Measurements from ENCODE around the gene NUPR2. TPM values are rescaled to one million over a fixed set of nuclear protein-coding genes. Genes with fewer than 3 reads are reported as not detected.
"Not testable (repeated sequence)": the region's sequence is repeated elsewhere in the genome, so short reads cannot be mapped to it uniquely, and the experiment has no call there.

NUPR2 gene
- total RNA-seq, 1 donor, result not detected

DNA sequence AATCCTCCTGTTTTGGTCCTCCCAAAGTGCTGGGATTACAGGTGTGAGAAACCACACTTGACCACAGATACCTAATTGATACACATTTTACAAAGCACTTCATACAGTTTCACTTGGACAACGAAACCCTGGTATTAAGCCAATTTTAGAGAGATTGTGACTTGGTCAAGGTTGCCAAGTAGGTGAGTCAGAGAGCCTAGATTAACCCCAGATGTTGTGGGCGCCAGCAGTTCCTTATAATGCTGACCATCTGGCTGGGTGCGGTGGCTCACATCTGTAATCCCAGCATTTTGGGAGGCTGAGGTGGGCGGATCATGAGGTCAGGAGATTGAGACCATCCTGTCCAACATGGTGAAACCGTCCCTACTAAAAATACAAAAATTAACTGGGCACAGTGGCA, 18.5 kb downstream of the NUPR2 start:
- peak; percentile 90 for DNase-seq (ENCODE audit: low read depth)
- no peak overlapping the region for H3K4me3 ChIP-seq (ENCODE audit: low read depth, low read length)
- no peak for TF ChIP-seq CTCF (IDR thresholded peaks at IDR 0.05; ENCODE audit: insufficient read depth, low read depth, low read length)

DNA sequence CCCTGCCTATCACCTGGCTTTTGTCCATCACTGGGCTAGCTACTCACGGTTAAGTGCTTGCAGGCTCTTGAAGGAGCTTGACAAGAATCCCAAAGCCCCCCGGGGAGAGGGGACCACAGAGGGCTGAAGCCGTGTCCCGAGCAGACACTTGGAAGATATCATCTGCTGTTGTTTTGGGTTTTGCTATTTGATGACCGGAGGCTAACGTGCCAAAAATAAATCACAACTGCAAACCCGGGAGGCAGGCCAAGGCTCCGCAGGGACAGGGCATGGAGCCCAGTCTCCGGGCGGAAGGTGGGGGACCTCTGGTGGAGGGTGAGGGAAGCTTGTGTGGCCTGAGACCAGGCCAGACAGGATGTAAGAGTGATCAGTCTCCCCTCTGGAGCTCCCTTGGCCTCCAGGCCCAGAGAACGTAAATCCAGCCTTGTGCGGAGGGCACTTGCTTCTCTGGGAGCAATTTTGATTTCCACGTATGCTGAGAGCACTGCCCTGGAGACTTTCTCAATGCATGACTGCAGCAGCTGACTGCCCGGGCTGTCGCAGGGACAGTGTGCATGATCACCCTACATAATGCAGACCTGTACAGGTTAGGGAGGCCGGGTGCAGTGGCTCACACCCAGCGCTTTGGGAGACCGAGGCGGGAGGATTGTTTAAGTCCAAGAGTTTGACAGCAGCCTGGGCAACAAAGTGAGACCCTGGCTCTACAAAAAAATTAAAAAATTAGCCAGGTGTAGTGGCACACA, 23.3 kb downstream of the NUPR2 start, which contains the start of gene PHKG1:
TSS of gene PHKG1 (minus strand) at position 164 of the 743 bp plus-strand sequence. CDS start 4,011 bp downstream, outside the sequence.
- TF ChIP-seq CTCF (IDR thresholded peaks at IDR 0.05; ENCODE audit: insufficient read depth, low read depth, low read length), result peak; percentile 9
- DNase-seq (ENCODE audit: low read depth), result peak; percentile 81
- H3K4me3 ChIP-seq (ENCODE audit: low read depth, low read length), result no peak within 1 kb of the TSS

DNA sequence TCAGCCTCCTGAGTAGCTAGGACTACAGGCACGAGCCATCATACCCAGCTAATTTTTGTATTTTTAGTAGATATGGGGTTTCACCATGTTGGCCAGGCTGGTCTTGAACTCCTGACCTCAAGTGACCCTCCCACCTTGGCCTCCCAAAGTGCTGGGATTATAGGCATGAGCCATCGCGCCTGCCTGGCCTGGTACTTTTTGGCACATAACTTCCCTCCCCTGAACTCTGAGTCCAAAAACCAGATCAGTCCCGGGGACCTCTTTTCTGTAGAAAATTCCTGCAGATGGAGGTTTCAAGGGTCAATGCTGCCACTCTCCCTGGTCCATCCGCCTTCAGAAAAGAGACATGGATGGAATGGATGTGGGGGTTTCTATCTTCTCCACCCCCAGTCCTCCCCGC, 23.8 kb downstream of the NUPR2 start:
- not testable (repeated sequence) for H3K4me3 ChIP-seq (ENCODE audit: low read depth, low read length); DNase-seq (ENCODE audit: low read depth)

DNA sequence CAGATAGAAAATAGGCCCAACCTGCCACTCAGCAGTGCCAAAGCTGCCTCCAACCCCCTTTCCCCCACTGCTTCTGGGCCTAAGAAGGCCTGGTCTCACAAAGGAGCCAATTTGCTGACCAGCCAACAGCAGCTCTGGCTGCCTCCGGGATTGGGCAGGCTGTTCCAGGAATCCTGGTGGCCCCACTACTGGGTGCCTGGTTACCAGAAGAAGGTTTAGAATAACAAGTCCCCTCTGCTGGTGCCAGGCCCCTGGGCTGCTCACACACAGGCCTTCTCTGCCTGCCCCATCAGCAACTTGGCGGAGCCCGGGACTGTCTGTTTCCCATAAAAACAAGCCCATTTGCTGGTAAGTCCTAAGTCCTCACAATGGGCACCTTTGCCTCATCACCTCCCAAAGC, 24.6 kb downstream of the NUPR2 start:
- no peak for DNase-seq (ENCODE audit: low read depth)

DNA sequence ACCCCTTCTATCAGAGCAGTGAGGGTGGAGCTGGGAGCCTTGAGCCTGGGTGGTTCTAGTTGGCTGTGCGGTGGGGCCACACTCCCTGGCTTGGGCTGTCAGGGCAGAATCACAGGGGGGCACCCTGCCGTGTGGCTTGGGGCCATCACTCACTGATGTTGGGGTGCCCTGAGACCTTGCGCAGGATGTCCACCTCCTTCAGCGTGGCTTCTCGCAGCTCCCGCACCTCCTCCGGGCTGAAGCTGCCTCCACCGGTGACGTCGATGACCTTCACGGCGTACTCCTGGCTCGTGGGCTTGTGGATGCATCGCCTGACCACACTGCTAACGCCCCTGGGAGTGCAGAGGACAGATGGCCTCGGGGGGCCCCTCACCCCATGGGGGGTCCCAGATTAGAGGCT, 28.8 kb downstream of the NUPR2 start:
- TF ChIP-seq CTCF (IDR thresholded peaks at IDR 0.05; ENCODE audit: insufficient read depth, low read depth, low read length), result no peak
- no peak for DNase-seq (ENCODE audit: low read depth)
- no peak overlapping the region for H3K4me3 ChIP-seq (ENCODE audit: low read depth, low read length)

More for the DNA sequence above, 24.6 kb downstream of the NUPR2 start:
- H3K4me3 ChIP-seq (ENCODE audit: low read depth, low read length), result no peak overlapping the region
- no peak for TF ChIP-seq CTCF (IDR thresholded peaks at IDR 0.05; ENCODE audit: insufficient read depth, low read depth, low read length)

DNA sequence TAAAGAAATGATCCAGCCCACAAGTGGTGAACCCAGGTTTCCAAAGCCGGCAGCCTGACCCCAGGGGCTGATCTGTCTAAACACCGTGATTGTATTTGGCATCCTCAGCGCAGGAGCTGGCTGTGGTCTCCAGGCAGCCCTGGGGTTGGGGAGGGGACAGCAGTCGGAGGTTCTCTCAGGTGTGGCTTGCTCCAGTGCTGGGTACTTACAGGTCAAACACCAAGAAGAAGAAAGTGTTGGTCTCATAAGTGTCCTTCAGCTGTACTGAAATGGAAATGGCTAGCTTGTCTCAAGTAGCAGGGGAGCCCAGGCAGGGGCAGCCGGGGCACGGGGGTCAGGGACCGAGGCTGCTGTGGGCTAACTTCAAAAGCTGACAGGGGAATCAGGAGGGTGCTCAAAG, 29.5 kb downstream of the NUPR2 start:
- no peak for TF ChIP-seq CTCF (IDR thresholded peaks at IDR 0.05; ENCODE audit: insufficient read depth, low read depth, low read length)
- DNase-seq (ENCODE audit: low read depth), result no peak
- H3K4me3 ChIP-seq (ENCODE audit: low read depth, low read length), result no peak overlapping the region

- no peak for TF ChIP-seq CTCF (IDR thresholded peaks at IDR 0.05; ENCODE audit: insufficient read depth, low read depth, low read length)
- no peak overlapping the region for H3K4me3 ChIP-seq (ENCODE audit: low read depth, low read length)
- DNase-seq (ENCODE audit: low read depth), result no peak
Measured at GRCh38 chr7:56083150-56083785, 32.9 kb downstream of the NUPR2 start.
